Activated CD8-positive, alpha-beta memory T cell treated with anti-CD3 and anti-CD28 coated beads for 48 hours (primary cell): ENCODE results near the gene FMNL2.
"Not testable (repeated sequence)": the region's sequence is repeated elsewhere in the genome, so short reads cannot be mapped to it uniquely, and the experiment has no call there.

Experiments
- DNase-seq, 3 experiments: peaks; one replicate each; pipeline ENCODE4 v3.0.0-alpha.2; 2020; ENCODE audit warnings: low read depth in 2 of 3, low spot score in 2 of 3

FMNL2 gene

GRCh38 chr2:152372438-152372984 lies 37.5 kb downstream of the FMNL2 start:
- DNase-seq, result no peak

- no peak for DNase-seq
Observed at GRCh38 chr2:152375174-152375573, 40.2 kb downstream of the FMNL2 start.

DNA sequence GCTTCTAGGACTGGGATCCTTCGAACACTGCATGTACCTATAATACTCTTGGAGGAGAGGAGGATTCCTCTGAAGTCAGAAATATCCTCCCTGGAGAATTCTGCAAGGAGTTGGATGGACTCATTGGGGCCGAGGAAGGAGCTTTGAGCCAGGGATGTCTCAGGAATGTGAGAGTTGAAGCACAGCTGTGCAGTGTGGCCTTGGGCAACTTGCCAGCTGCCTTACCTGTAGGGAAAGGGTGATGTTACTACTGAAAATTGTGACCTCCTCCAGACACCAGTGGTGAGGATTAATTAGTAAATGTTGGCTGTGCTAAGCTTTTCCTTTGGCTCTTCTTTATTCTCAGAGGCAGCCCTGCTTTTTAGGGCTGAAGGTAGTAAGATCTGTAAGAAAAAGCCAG lies 41.4 kb downstream of the FMNL2 start:
- DNase-seq, result no peak

GRCh38 chr2:152376968-152377367 lies 42.0 kb downstream of the FMNL2 start:
- no peak for DNase-seq

GRCh38 chr2:152379089-152379488 lies 44.1 kb downstream of the FMNL2 start:
- no peak for DNase-seq

DNA sequence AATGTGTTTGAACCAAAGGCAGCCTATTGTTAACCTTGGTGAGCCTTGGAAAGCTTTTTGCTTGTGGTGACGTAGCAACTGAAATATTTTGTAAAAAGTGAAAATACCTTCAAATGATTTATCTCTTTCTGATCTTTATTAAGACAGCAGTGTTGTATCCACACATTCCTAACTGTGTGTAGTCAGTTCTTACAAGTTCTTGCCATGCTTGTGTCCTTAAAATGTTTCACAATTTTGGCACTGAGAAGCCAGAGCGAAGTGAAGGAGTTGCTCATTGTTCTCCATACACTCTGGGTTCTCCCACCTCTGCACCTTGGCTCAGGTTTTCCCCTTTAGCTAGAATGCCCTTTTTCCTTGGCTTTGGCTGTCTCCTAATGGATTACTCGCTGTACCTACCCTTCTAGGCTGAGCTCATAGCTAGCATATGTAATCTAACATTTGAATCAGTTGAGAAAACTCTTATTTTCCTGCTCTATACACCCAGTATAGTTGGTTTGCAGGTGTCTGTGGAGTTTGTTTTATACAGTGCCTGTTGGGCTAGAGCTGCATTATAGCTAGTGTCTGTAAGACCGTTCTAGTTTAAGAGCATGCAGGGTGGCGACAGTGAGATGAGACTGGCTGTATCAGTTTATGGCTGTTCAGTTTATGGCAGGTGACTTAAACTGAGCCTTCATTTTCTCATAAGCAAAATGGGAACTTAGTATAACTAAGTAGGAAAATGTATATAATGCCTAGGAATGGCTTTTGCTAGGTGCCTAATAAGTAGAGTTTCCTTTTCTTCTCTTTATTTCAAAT lies 45.5 kb downstream of the FMNL2 start:
- no peak for DNase-seq

DNA sequence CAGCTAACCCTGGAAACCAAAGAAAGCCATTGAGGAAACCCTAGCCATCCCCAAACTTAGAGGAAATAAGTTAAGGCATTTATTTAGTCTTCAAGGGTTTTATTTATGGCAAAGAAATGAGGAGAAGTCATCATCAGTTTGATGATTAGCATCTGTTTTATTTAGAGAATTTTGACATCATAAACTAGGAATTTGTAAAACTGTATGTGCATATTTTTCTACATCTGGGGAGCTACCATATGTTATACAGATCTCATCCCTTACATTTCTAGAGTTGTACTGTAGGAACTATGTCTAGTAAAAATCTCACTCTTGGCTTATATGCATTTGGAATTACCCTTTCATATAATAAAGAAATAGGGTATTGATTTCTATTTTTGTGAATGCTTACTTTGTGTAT lies 48.7 kb downstream of the FMNL2 start:
- no peak for DNase-seq

DNA sequence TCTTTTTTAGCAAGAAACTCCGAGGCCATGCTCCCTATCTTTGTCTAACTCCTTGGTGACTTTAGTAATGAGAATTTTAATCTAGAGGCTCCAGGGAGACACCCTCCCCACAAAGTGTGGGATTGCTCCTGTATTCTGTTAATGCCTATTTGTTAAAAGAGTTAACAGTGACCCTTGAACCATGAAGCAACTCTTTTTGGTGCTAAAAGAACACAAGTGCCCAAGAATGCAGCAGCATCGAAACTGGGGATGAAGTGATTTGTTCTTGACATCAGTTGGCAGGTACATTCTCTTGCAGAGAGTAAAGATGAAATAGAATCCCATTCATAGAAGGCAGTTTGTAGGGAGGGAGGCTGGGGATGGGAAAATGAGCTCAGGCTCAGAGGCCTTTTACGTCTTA lies 50.0 kb downstream of the FMNL2 start:
- no peak for DNase-seq

- no peak for DNase-seq
Observed at GRCh38 chr2:152385650-152386049, 50.7 kb downstream of the FMNL2 start.

DNA sequence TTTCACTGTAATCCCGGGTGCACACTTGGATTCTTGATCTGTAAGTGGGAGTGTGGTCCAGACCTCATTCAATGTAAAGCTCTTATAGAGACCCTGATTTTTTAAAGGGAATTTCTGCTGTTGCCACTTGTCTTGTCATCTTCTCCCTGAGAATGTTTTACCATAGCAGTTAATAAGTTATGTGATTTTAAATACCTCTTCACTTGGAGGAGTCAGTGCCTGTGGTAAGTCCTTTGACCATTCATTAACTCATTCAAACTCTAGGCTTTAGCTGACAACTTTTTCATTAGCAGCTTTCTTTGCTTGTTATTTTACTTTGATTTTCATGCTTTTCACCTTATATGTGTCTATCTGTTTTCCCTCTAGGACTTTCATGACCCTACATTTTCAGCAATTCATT lies 51.3 kb downstream of the FMNL2 start:
- no peak for DNase-seq

DNA sequence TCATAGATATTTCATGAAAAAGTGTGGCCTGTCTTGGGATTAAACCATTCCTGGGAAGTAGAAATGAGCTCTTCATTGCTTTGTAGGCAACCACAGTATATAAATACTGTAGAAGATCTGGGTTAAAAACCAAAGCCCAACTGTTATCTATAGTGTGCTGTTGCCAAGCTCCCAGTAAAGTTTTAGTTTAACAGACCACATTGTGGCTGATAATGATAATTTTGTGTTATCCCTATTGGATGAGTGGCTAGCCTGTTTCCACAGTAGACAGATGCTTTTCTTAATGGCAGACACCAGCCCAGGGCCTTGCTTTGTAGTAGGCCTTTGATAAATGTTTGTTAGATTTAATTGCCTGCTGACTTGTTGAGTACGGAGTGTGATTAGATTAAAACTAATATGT lies 52.1 kb downstream of the FMNL2 start:
- no peak for DNase-seq

DNA sequence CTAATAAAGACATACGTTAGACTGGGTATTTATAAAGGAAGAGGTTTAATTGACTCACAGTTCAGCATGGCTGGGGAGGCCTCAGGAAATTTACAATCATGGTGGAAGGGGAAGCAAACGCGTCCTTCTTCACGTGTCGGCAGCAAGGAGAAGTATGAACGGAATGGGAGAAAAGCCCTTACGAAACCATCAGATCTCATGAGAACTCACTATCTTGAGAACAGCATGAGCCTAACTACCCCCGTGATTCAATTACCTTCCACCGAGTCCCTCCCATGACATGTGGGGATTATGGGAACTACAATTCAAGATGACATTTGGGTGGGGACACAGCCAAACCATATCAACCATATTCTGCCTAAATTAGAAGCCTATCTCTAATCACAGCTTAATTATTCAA lies 53.3 kb downstream of the FMNL2 start:
- not testable (repeated sequence) for DNase-seq

DNA sequence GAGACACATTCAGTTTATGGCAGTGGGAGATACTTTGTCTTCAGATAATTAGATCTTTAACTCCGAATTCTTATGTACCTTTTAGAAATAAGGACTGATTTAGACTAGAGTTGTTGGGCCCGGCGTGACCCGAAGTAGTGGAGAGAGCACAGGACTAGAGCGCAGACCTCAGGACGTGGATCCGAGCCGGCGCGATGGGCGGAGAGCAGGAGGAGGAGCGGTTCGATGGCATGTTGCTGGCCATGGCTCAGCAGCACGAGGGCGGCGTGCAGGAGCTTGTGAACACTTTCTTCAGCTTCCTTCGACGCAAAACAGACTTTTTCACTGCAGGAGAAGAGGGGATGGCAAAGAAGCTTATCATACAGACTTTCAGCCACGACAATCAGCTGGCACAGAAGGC lies 54.5 kb downstream of the FMNL2 start:
- DNase-seq, result no peak

DNA sequence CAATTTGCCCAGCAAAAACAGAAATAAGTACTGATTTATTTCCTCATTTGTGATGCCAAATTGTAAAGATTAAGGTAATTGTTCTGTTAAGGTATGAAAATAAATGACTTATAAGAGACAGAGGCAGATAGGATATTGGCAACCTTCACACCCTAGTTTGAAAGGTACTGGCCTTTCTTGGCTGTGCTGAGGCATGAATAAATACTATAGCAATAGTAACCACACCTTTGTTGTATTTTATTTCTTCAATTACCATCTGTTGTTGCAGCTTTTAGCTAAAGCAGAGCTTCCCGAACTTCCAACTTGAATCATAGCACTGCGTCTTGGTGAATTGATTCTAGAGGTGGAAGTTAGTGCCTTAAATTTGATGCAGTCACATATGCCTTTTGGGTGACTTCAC lies 55.9 kb downstream of the FMNL2 start:
- DNase-seq, result no peak

- DNase-seq, result no peak
Observed at GRCh38 chr2:152391318-152391717, 56.3 kb downstream of the FMNL2 start.

DNA sequence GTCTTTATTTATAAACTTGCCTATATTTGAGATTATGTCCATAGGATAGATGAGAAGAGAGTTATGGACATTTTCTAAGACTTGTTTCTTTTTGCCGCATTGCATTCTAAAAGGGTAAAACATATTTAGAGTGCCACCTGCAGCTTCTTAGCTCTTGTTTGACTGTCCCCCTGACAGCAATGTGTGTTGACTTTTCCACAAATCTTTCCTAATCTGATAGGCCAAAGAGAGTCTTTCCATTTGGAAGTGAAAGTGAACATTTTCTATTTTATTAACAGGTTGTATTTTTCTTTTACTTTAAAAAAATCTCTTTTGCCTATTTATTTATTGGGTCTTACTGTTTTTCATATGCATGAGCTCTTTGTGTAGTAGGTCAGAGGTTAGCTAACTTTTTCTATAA lies 58.4 kb downstream of the FMNL2 start:
- no peak for DNase-seq

DNA sequence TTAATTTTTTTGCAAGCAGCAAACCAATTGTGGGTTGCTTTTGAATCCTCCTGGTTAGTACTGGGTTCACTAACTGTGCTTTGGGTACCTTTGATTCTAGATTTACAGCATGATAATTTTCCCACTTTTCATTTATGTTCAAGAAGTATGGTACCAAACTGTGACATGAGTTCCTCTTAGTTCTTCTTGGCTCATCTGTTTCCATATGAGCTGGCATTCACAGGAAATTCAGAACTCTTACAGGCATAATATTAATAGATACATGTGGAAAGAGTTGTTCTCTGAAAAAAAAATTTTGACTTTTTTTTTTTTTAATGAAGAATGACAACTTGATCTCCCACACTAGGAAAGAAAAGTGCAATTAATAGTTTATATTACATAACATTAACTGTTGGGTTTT lies 59.4 kb downstream of the FMNL2 start:
- no peak for DNase-seq

- DNase-seq, result no peak
Observed at GRCh38 chr2:152395103-152395502, 60.1 kb downstream of the FMNL2 start.

DNA sequence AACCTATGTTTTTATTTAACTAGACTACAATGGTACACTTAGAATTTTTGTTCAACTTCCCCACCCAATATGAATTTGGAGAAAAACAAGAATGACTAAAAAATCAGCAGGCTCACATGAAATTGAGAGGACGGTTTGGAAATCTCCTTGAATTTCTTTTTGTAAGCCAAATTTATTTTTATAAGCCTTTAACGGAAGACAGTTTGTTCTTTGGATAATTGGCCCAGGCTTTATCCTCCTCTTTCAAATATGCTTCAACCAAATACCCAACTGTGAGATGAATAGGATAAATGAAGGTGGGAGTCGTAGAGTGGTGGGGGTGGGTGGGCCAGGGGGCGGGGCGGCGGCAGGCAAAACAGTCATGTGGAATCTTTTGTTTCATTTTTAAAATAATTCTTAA lies 60.6 kb downstream of the FMNL2 start:
- DNase-seq, result no peak

DNA sequence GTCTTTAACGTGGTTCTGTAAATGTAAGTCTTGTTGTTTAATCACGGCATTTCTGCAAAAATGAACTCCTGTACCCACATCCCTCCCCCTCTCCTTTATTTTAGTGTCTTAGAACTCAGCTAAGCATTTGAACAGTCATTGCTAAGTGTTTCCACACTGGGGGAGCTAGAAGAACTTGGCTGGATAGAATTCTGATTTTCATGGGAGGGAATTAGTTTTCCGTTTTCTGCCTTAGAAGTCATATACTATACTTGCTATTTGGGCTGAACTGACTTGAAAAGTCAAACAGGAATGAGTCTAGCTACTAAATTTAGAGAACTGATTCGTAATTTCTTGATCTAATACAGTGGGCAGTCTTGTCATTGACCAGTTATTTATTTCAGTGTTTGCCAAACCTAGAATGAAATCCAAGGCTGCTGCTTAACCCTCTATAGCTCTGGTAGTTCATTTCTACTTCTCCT lies 61.1 kb downstream of the FMNL2 start:
- no peak for DNase-seq

GRCh38 chr2:152396763-152397162 lies 61.8 kb downstream of the FMNL2 start:
- no peak for DNase-seq

GRCh38 chr2:152399003-152399402 lies 64.0 kb downstream of the FMNL2 start:
- no peak for DNase-seq

DNA sequence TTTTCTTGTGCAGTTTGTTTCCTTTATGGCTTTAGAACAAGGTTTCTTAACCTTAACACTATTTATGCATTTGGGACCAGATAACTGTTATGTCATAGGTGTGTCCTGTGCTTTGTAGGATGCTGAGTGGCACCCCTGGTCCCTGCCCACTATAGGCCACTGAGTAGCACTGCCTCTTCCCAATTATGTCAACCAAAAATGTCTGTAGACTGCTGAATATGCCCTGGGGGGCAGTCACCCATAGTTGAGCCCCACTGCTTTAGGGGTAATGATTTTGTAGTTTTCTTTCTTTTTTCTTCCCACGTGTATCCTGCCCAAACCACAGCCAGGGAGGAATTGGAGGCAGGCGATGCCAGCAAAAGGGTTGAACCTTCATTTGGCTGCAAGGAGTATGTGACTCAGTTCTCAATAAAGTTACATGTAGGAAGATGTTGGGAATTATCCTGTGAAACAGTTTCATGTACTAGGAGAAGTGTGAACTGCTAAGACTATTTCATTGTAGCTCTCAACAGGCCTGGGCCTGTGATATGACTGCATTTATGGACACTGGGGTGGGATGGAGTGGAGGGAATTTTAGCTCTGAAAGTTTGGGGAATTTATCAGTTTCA lies 65.7 kb downstream of the FMNL2 start:
- no peak for DNase-seq
